GM21423 (cell line): ENCODE data around the gene OR10S1.
"Not testable (repeated sequence)": the region's sequence is repeated elsewhere in the genome, so short reads cannot be mapped to it uniquely, and the experiment has no call there.

Experiments used
- ATAC-seq: cut with Tn5 transposase; IDR thresholded peaks from one replicate; pipeline ENCODE4 v1.9.1; 2021; ENCODE audit warnings: mild to moderate bottlenecking, moderate library complexity; ENCODE audit not compliant: unreplicated experiment

The OR10S1 gene

GRCh38 chr11:123977731-123978347 lies at the start of gene OR10S1:
Gene OR10S1, minus strand, starts transcription at chr11:123977781. Its CDS starts 117 bp downstream, at chr11:123977664.
- no peak for ATAC-seq

- ATAC-seq: no peak
These were observed 48.9 kb upstream of the OR10S1 start, which contains the start of gene OR10G8 for GRCh38 chr11:124026498-124026897. Gene OR10G8, plus strand, starts transcription at chr11:124026798. Its CDS starts 2,825 bp downstream, at chr11:124029623.

GRCh38 chr11:124015837-124016236 lies 38.3 kb upstream of the OR10S1 start:
- not testable (repeated sequence) for ATAC-seq

GRCh38 chr11:124012697-124013096 lies 35.1 kb upstream of the OR10S1 start, which contains the start of gene OR10G4:
Gene OR10G4, plus strand, starts transcription at chr11:124012997. Its CDS starts 2,578 bp downstream, at chr11:124015575.
- ATAC-seq: no peak

- no peak for ATAC-seq
These were observed 17.5 kb upstream of the OR10S1 start, which contains the start of gene OR10G6 for GRCh38 chr11:123995119-123995518. Gene OR10G6, minus strand, starts transcription at chr11:123995161. Its CDS starts 0 bp downstream, at chr11:123995161.

GRCh38 chr11:123979311-123979710 lies 1.7 kb upstream of the OR10S1 start:
- ATAC-seq: no peak

- no peak for ATAC-seq
These were observed 616 bp downstream of the OR10S1 start for GRCh38 chr11:123976770-123977560.

- ATAC-seq: no peak
These were observed 3.8 kb downstream of the OR10S1 start for GRCh38 chr11:123973816-123974215.

GRCh38 chr11:123956752-123957151 lies 20.8 kb downstream of the OR10S1 start:
- ATAC-seq: no peak

GRCh38 chr11:123945132-123945531 lies 32.4 kb downstream of the OR10S1 start:
- ATAC-seq: no peak

GRCh38 chr11:123943738-123944137 lies 33.8 kb downstream of the OR10S1 start, which contains the start of gene OR6T1:
Gene OR6T1, minus strand, starts transcription at chr11:123943838. Its CDS starts 0 bp downstream, at chr11:123943838.
- ATAC-seq: no peak

GRCh38 chr11:123942413-123942812 lies 35.2 kb downstream of the OR10S1 start:
- ATAC-seq: no peak

GRCh38 chr11:123939317-123939716 lies 38.3 kb downstream of the OR10S1 start, which contains the start of gene OR4D5:
Gene OR4D5, plus strand, starts transcription at chr11:123939617. Its CDS starts 0 bp downstream, at chr11:123939617.
- no peak for ATAC-seq
